Measurements from ENCODE around the gene PTPRN2. TPM values are rescaled to one million over a fixed set of nuclear protein-coding genes. Genes with fewer than 3 reads are reported as not detected.

The PTPRN2 gene
- total RNA-seq, 1 donor from 2014 or later, result 0.33 TPM

- DNase-seq (ENCODE audit: low spot score), result no peak
- ATAC-seq, result no peak
Observed at GRCh38 chr7:157612009-157612663, 975.5 kb downstream of the PTPRN2 start.

- DNase-seq (ENCODE audit: low spot score) (no peak), ATAC-seq (no peak)
Observed at GRCh38 chr7:157611341-157611740, 976.3 kb downstream of the PTPRN2 start.

- ATAC-seq (no peak), DNase-seq (ENCODE audit: low spot score) (no peak)
Observed at GRCh38 chr7:157610671-157611295, 976.8 kb downstream of the PTPRN2 start.

- ATAC-seq (no peak), DNase-seq (ENCODE audit: low spot score) (no peak)
Observed at GRCh38 chr7:157609932-157610640, 977.5 kb downstream of the PTPRN2 start.

- ATAC-seq (no peak), DNase-seq (ENCODE audit: low spot score) (no peak)
Observed at GRCh38 chr7:157609516-157609915, 978.1 kb downstream of the PTPRN2 start.

GRCh38 chr7:157607218-157607617, 980.4 kb downstream of the PTPRN2 start:
- ATAC-seq, result no peak
- DNase-seq (ENCODE audit: low spot score), result no peak

GRCh38 chr7:157606140-157606539, 981.5 kb downstream of the PTPRN2 start:
- DNase-seq (ENCODE audit: low spot score), result no peak
- ATAC-seq, result no peak

- no peak for DNase-seq (ENCODE audit: low spot score)
- no peak for ATAC-seq
Observed at GRCh38 chr7:157605638-157606037, 982.0 kb downstream of the PTPRN2 start.

GRCh38 chr7:157604661-157605381, 982.8 kb downstream of the PTPRN2 start:
- ATAC-seq (no peak), DNase-seq (ENCODE audit: low spot score) (no peak)

- ATAC-seq (no peak), DNase-seq (ENCODE audit: low spot score) (no peak)
Observed at GRCh38 chr7:157603716-157604115, 983.9 kb downstream of the PTPRN2 start.

- ATAC-seq (no peak), DNase-seq (ENCODE audit: low spot score) (no peak)
Observed at GRCh38 chr7:157603005-157603404, 984.6 kb downstream of the PTPRN2 start.

GRCh38 chr7:157602581-157602980, 985.0 kb downstream of the PTPRN2 start:
- no peak for ATAC-seq
- DNase-seq (ENCODE audit: low spot score), result no peak

- DNase-seq (ENCODE audit: low spot score), result no peak
- ATAC-seq, result no peak
Observed at GRCh38 chr7:157602156-157602555, 985.5 kb downstream of the PTPRN2 start.

GRCh38 chr7:157601530-157601929, 986.1 kb downstream of the PTPRN2 start:
- ATAC-seq (no peak), DNase-seq (ENCODE audit: low spot score) (no peak)

GRCh38 chr7:157599491-157599890, 988.1 kb downstream of the PTPRN2 start:
- no peak for ATAC-seq
- no peak for DNase-seq (ENCODE audit: low spot score)

- DNase-seq (ENCODE audit: low spot score) (no peak), ATAC-seq (no peak)
Observed at GRCh38 chr7:157597562-157597961, 990.1 kb downstream of the PTPRN2 start.

- DNase-seq (ENCODE audit: low spot score) (no peak), ATAC-seq (no peak)
Observed at GRCh38 chr7:157596881-157597280, 990.7 kb downstream of the PTPRN2 start.

GRCh38 chr7:157596471-157596870, 991.2 kb downstream of the PTPRN2 start:
- DNase-seq (ENCODE audit: low spot score) (no peak), ATAC-seq (no peak)

- DNase-seq (ENCODE audit: low spot score), result no peak
- no peak for ATAC-seq
Observed at GRCh38 chr7:157596026-157596425, 991.6 kb downstream of the PTPRN2 start.

GRCh38 chr7:157595086-157595855, 992.4 kb downstream of the PTPRN2 start:
- no peak for ATAC-seq
- no peak for DNase-seq (ENCODE audit: low spot score)

GRCh38 chr7:157594306-157594705, 993.3 kb downstream of the PTPRN2 start:
- no peak for ATAC-seq
- DNase-seq (ENCODE audit: low spot score), result no peak
